Measurements from ENCODE around the gene NLGN3.

Gene NLGN3

GRCh38 chrX:71144651-71145050 is at the start of gene NLGN3:
Gene NLGN3 (plus strand): TSS chrX:71144841. CDS start chrX:71147750, 2,909 bp downstream.
- DNase-seq (ENCODE audit: low read depth), result no peak

- no peak for DNase-seq (ENCODE audit: low read depth)
These were observed 49.6 kb upstream of the NLGN3 start for GRCh38 chrX:71095033-71095432.

DNA sequence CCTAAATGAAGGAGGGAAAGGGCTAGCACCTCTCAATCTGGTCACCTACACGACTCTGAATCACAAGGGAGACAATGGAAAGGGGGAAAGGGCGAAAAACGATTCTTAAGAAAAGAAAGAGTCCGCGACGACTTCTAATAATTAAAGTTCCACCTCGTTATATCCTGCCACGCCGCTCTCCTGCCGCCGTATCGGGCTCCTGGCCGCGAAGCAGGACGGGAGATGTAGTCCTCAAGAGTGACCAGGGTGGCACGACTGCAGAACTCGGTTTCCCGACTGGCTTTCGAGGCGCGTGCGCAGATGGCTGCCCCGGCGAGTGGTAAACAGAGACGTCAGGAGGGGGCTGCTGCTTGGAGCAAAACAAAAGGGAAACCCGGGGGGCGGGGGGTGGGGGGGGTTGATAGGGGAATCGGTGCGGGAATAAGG is 49.1 kb upstream of the NLGN3 start, which contains the start of gene FOXO4:
TSS of gene FOXO4 (plus strand) at position 297 of the 426 bp plus-strand sequence. CDS start 678 bp downstream, outside the sequence.
- peak; percentile 77 for DNase-seq (ENCODE audit: low read depth)

DNA sequence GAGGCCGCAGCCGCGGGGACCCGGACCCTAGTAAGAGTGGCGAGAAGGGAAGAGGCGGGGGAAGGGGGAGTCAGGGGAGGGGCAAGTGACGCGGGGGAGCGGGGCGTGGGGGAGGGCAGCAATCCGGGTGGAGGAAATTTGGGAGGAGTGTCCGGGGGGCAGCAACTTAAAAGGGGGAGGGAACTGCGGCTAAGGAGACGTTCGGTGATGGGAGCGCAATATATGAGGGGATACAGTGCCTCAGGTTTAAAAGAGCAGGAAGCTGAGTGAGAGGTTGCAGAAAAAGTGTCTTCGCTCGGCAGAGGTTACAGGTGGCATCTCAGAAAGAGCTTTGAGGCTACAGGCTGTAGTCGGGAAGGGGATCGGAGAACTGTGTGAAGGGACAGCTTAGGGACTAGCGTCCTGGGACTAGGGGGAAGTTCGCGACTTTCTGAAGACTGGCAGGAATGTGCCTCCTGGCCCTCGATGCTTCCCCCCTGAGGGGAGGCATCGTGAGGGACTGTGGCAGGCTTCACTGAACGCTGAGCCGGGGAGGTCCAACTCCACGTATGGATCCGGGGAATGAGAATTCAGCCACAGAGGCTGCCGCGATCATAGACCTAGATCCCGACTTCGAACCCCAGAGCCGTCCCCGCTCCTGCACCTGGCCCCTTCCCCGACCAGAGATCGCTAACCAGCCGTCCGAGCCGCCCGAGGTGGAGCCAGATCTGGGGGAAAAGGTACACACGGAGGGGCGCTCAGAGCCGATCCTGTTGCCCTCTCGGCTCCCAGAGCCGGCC is 48.5 kb upstream of the NLGN3 start:
- DNase-seq (ENCODE audit: low read depth), result peak; percentile 31

GRCh38 chrX:71096760-71097032 is 47.9 kb upstream of the NLGN3 start:
- DNase-seq (ENCODE audit: low read depth), result no peak

DNA sequence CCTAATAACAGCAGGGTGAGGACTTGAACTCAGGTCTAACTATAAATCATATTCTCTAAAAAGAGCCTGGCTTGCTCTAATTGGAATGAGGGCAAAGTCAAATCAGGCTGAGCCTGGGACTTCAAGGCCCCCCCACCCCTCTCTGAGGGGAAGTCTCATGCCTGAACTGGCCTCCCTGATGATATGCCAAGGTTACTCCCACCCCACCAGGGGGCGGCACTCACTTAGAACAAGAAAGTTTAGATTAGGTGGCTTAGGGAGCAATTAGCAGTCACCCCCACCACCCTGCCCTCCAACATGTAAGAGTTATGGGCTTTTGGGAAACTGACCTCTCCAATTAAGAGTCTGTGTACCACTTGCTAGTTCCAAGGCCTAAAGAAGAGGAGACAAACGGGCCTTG is 46.3 kb upstream of the NLGN3 start:
- peak; percentile 69 for DNase-seq (ENCODE audit: low read depth)

DNA sequence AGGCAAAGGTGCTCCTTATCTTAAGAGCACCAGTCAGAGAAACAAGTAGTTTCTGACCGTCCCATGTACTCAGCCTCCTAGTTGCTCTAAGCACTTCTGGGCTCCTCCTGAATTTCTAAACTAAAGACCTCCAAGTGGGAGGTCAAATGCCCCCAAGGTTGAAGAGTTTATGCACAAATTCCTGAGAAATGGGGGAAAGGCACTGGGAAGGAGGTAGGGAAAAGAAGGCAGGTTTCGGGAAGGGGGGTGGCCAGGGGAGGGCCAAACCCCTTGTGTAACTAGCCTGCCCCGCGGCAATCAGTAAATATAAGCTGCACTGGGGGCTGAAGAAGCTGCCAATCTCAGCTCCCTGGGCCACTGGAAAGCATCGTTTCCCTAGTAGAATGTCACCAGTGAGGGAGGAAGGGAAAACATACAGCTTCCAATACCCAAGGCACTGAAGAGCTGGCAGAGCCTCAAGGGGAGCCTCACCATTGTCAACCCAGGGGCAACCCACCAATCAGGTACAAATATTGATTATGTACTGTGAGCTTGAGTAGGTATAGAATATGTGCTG is 45.6 kb upstream of the NLGN3 start:
- DNase-seq (ENCODE audit: low read depth), result no peak

- no peak for DNase-seq (ENCODE audit: low read depth)
These were observed 44.9 kb upstream of the NLGN3 start for GRCh38 chrX:71099736-71100135.

DNA sequence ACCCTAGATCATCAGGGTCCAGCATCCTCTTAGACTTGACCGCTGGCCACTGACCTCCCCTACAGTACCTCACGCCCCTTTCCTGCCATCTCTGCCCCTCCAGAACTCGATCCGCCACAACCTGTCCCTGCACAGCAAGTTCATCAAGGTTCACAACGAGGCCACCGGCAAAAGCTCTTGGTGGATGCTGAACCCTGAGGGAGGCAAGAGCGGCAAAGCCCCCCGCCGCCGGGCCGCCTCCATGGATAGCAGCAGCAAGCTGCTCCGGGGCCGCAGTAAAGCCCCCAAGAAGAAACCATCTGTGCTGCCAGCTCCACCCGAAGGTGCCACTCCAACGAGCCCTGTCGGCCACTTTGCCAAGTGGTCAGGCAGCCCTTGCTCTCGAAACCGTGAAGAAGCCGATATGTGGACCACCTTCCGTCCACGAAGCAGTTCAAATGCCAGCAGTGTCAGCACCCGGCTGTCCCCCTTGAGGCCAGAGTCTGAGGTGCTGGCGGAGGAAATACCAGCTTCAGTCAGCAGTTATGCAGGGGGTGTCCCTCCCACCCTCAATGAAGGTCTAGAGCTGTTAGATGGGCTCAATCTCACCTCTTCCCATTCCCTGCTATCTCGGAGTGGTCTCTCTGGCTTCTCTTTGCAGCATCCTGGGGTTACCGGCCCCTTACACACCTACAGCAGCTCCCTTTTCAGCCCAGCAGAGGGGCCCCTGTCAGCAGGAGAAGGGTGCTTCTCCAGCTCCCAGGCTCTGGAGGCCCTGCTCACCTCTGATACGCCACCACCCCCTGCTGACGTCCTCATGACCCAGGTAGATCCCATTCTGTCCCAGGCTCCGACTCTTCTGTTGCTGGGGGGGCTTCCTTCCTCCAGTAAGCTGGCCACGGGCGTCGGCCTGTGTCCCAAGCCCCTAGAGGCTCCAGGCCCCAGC is 43.8 kb upstream of the NLGN3 start:
- no peak for DNase-seq (ENCODE audit: low read depth)

- DNase-seq (ENCODE audit: low read depth), result no peak
These were observed 42.3 kb upstream of the NLGN3 start for GRCh38 chrX:71102292-71102691.

DNA sequence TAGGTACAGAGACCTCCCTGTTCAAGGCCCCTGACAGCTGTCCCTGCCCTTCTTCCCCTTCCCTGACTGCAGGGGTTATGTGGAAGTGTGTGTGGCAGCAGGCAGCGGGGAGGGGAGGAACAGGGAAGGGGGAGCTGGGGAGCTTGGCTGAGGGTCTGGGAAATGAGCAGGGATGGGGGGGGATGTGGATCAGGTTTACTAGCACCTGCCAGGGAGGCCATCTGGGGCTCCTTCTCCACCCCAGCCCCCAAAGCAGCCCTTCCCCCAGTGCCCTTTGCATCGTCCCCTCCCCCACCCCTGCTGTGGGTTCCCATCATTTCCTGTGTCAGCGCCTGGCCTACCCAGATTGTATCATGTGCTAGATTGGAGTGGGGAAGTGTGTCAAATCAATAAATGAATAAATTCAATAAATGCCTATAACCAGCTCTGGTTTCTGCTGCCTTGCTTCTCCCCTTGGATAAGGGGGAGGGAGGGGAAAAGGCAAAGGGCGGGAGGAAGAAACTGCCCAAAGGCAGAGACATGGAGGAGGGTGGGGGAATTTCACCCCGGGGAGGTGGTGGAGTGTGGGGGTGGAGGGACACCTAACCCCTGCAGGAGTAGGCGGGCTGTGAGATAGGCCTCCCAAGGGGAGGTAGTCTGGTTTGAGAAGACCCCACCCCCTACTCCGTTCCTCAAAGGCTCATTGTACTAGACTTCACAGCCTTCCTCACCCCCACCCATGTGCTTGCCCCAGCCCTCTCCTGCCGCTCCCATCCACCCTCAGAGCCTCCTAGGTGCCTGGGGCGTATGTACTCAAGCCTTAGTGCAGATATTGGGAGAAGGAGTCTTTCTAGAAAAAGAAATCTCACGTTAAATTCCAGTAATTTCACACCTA is 41.3 kb upstream of the NLGN3 start:
- DNase-seq (ENCODE audit: low read depth), result peak; percentile 44

- no peak for DNase-seq (ENCODE audit: low read depth)
These were observed 39.0 kb upstream of the NLGN3 start for GRCh38 chrX:71105628-71106027.

- DNase-seq (ENCODE audit: low read depth), result no peak
These were observed 38.2 kb upstream of the NLGN3 start, which contains the start of gene CXorf65 for GRCh38 chrX:71106427-71106826. Gene CXorf65 (minus strand): TSS chrX:71106740. CDS start chrX:71106556, 184 bp downstream.

- no peak for DNase-seq (ENCODE audit: low read depth)
These were observed 37.4 kb upstream of the NLGN3 start for GRCh38 chrX:71107245-71107644.

- no peak for DNase-seq (ENCODE audit: low read depth)
These were observed 36.8 kb upstream of the NLGN3 start for GRCh38 chrX:71107762-71108360.

DNA sequence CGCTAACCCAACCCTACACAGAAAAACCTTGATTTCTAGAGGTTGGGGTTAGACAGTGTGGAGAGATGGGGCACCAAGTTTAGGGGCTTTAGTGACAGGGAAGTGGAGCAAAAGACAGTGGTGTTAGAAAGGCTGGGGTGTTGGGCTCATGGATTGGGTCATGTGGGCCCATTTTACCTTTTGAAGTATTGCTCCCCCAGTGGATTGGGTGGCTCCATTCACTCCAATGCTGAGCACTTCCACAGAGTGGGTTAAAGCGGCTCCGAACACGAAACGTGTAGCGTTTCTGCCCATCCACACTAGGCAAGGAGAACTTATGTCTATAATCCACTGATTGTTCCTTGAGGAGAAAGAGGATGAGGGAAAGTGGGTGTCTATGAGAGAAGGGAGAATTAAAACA is 35.6 kb upstream of the NLGN3 start:
- DNase-seq (ENCODE audit: low read depth), result no peak

DNA sequence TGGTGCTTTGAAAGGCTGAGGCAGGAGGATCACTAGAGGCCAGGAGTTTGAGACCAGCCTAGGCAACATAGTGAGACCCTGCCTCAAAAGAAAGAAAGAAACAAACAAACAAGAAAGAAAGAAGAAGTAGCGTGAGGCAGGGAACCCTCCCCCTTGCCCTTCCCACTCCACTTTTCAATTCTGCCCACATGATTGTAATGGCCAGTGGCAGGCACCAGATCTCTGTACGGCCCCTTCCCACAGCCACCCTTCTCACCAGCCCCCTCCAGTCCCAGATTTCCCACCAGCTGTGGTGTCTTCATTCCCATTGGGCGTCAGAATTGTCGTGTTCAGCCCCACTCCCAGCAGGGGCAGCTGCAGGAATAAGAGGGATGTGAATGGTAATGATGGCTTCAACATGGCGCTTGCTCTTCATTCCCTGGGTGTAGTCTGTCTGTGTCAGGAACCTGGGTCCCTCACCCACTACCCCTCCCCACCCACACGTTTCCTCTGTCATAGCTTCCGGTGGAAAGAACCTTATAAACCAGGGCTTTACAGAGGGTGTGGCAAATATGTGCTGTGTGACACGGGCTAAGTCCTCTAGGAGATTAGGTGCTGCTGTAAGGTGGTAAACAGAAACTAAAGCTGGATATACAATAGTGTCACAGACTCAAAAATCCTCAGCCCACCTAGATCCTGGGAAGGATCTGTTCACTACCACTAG is 33.3 kb upstream of the NLGN3 start, which contains the start of gene IL2RG:
TSS of gene IL2RG (minus strand) at position 437 of the 703 bp plus-strand sequence. CDS start at position 399, 38 bp downstream.
- DNase-seq (ENCODE audit: low read depth), result peak; percentile 74

DNA sequence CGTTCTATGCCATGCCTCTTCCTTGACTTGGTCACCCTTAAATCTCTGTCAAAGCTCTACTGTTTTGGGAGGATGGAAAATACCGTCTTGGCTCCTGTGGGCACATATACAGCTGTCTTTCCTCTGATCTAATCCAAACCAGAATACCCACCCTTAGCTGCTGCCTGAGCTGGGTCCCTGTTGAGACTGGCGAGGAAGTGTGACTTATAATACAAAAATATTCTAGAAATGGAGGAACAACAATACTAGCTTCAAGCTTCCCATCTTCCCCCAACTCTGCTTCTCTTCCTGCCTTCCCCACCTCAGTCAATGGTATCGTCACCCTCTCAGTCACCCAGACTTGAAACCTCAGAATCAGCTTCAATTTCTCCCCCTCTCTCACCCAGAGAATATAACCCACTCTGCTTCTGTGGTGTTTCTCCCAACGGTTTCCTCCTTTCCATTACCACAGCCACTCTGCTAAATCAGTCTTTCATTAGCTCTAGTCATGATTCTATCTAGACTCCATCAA is 32.7 kb upstream of the NLGN3 start:
- DNase-seq (ENCODE audit: low read depth), result no peak

DNA sequence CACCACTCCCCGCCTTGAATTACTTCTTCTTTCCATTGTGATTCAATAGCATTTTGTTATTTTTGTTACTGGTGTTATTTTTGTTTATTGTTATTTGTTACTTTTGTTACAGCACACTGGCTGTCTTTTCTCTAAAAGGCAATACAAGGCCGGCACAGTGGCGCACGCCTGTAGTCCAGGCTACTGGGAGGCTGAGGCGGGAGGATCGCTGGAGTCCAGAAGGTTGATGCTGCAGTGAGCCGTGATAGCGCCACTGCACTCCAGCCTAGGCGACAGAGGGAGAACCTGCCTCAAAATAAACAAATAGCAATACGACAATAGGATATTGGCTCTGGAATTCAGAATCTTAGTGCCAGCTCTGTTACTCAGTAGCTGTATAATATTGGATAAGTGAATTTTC is 27.3 kb upstream of the NLGN3 start:
- DNase-seq (ENCODE audit: low read depth), result no peak

Data from activated gamma-delta T cell treated with anti-CD3 and anti-CD28 coated beads, Interleukin-2, amount 50 U/mL, for 16 hours (primary cell).